ENCODE data around the gene IRAK4. TPM values are rescaled to one million over a fixed set of nuclear protein-coding genes. Genes with fewer than 3 reads are reported as not detected.
A peak's percentile ranks its signal among the peaks of the same experiment; 100 is the strongest.

IRAK4 gene
- total and polyA plus RNA-seq, 2 experiments from 2014 or later, result 3.9 to 12.9 TPM

- no peak for DNase-seq (ENCODE audit: low spot score)
Measured at GRCh38 chr12:43826681-43827080, 67.9 kb downstream of the IRAK4 start.

GRCh38 chr12:43827093-43827492 lies 68.3 kb downstream of the IRAK4 start:
- ATAC-seq, result no peak

More at GRCh38 chr12:43826681-43827080, 67.9 kb downstream of the IRAK4 start:
- Mint-ChIP-seq H3K4me1 (peaks cover 7% of the 10 kb centered on the region), H3K27ac (no peak overlapping the region), H3K27me3 (ENCODE audit: insufficient read depth, low read depth, poor library complexity) (no peaks in the 10 kb centered on the region), H3K36me3 (ENCODE audit: low read depth) (no peaks in the 10 kb centered on the region), H3K4me3 (no peak overlapping the region), H3K9me3 (no peaks in the 10 kb centered on the region)
- Histone ChIP-seq H3K4me1 (ENCODE audit: insufficient read depth) (peaks cover 13% of the 10 kb centered on the region), H3K4me3 (no peak overlapping the region), H4K20me1 (replicated peaks; ENCODE audit: insufficient read depth) (no peaks in the 10 kb centered on the region), H3K27me3 (ENCODE audit: insufficient read depth) (no peaks in the 10 kb centered on the region), H3F3A (replicated peaks; ENCODE audit: low read depth) (no peaks in the 10 kb centered on the region; the same call in 1 of the 2 replicates), H3K27ac (ENCODE audit: low read depth) (no peak overlapping the region), H3K79me2 (replicated peaks; ENCODE audit: insufficient read depth) (no peaks in the 10 kb centered on the region), H3K9me2 (ENCODE audit: insufficient read depth) (no peaks in the 10 kb centered on the region), H3K4me2 (no peak overlapping the region), H2AFZ (0 out of 2 replicates have a peak overlapping the region, but pooled peaks have one; percentile 19), H3K36me3 (ENCODE audit: insufficient read depth) (no peaks in the 10 kb centered on the region)
- no peak for ATAC-seq
- TF ChIP-seq CTCF (conservative IDR thresholded peaks at IDR 0.05; ENCODE audit: low read depth in 2 of 2), result no peak
- no peak for TF ChIP-seq ETS1 (IDR thresholded peaks at IDR 0.05)
- no peak for TF ChIP-seq EZH2 (IDR thresholded peaks at IDR 0.05; ENCODE audit: low read depth, unreplicated experiment)
- no peak for TF ChIP-seq POLR2AphosphoS5 (IDR thresholded peaks at IDR 0.05; ENCODE audit: low read depth)
- TF ChIP-seq EZH2phosphoT487 (IDR thresholded peaks at IDR 0.05; ENCODE audit: unreplicated experiment), result no peak
- no peak for TF ChIP-seq STAT1 (IDR thresholded peaks at IDR 0.05; ENCODE audit: unreplicated experiment)
- no peak for TF ChIP-seq ZNF114 (CRISPR knock-in tag; IDR thresholded peaks at IDR 0.05)

More at GRCh38 chr12:43827093-43827492, 68.3 kb downstream of the IRAK4 start:
- Histone ChIP-seq H3K79me2 (replicated peaks; ENCODE audit: insufficient read depth) (no peaks in the 10 kb centered on the region), H3K9me2 (ENCODE audit: insufficient read depth) (no peaks in the 10 kb centered on the region), H3K4me3 (no peak overlapping the region), H3K4me2 (no peak overlapping the region), H3K27ac (ENCODE audit: low read depth) (no peak overlapping the region), H3K36me3 (ENCODE audit: insufficient read depth) (no peaks in the 10 kb centered on the region), H4K20me1 (replicated peaks; ENCODE audit: insufficient read depth) (no peaks in the 10 kb centered on the region), H3F3A (replicated peaks; ENCODE audit: low read depth) (no peaks in the 10 kb centered on the region; the same call in 1 of the 2 replicates), H2AFZ (no peak overlapping the region), H3K27me3 (ENCODE audit: insufficient read depth) (no peaks in the 10 kb centered on the region), H3K4me1 (ENCODE audit: insufficient read depth) (peaks cover 13% of the 10 kb centered on the region)
- Mint-ChIP-seq H3K36me3 (ENCODE audit: low read depth) (no peaks in the 10 kb centered on the region), H3K9me3 (no peaks in the 10 kb centered on the region; the same call in 2 of the 3 replicates), H3K27me3 (ENCODE audit: insufficient read depth, low read depth, poor library complexity) (no peaks in the 10 kb centered on the region), H3K27ac (no peak overlapping the region), H3K4me3 (no peak overlapping the region), H3K4me1 (peaks cover 7% of the 10 kb centered on the region)
- TF ChIP-seq CTCF (conservative IDR thresholded peaks at IDR 0.05; ENCODE audit: low read depth in 2 of 2), result no peak
- no peak for TF ChIP-seq POLR2AphosphoS5 (IDR thresholded peaks at IDR 0.05; ENCODE audit: low read depth)
- TF ChIP-seq ETS1 (IDR thresholded peaks at IDR 0.05), result no peak
- TF ChIP-seq EZH2phosphoT487 (IDR thresholded peaks at IDR 0.05; ENCODE audit: unreplicated experiment), result no peak
- TF ChIP-seq JUNB (IDR thresholded peaks at IDR 0.05; ENCODE audit: unreplicated experiment), result no peak
- no peak for TF ChIP-seq ZNF331 (CRISPR knock-in tag; IDR thresholded peaks at IDR 0.05; ENCODE audit: low read depth)
- TF ChIP-seq NANOG (IDR thresholded peaks at IDR 0.05; ENCODE audit: borderline replicate concordance), result no peak
- DNase-seq (ENCODE audit: low spot score), result no peak

Data from GM23338 (cell line).